ENCODE measurements around the gene KCNK6. TPM values are rescaled to one million over a fixed set of nuclear protein-coding genes. Genes with fewer than 3 reads are reported as not detected.
"Not testable (repeated sequence)": the region's sequence is repeated elsewhere in the genome, so short reads cannot be mapped to it uniquely, and the experiment has no call there.

The KCNK6 gene
- total RNA-seq, 3 donors from 2014 or later = 3.5 to 5.1 (median 3.6) TPM

DNA sequence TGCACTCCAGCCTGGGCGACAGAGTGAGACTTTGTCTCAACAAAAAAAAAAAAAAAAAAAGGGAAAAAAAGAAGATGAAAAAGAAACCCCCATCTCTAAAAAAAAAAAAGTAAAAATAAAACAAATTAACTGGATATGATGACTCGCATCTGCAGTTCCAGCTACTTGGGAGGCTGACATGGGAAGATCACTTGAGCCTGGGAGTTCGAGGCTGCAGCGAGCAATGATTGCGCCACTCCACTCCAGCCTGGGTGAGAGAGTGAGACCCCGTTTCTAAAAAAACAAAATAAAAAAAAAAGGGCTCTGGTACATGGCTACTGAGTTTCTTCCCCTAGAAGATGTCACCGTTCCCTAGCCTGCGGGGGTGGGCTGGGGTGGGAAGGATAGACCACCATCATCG lies 13.6 kb downstream of the KCNK6 start:
- Histone ChIP-seq H3K4me3 (no peak overlapping the region), H3K9me3 (no peaks in the 10 kb centered on the region), H3K36me3 (no peaks in the 10 kb centered on the region), H3K27me3 (no peaks in the 10 kb centered on the region), H3K27ac (no peak overlapping the region), H3K4me1 (no peaks in the 10 kb centered on the region)
- TF ChIP-seq, protein P1, sequence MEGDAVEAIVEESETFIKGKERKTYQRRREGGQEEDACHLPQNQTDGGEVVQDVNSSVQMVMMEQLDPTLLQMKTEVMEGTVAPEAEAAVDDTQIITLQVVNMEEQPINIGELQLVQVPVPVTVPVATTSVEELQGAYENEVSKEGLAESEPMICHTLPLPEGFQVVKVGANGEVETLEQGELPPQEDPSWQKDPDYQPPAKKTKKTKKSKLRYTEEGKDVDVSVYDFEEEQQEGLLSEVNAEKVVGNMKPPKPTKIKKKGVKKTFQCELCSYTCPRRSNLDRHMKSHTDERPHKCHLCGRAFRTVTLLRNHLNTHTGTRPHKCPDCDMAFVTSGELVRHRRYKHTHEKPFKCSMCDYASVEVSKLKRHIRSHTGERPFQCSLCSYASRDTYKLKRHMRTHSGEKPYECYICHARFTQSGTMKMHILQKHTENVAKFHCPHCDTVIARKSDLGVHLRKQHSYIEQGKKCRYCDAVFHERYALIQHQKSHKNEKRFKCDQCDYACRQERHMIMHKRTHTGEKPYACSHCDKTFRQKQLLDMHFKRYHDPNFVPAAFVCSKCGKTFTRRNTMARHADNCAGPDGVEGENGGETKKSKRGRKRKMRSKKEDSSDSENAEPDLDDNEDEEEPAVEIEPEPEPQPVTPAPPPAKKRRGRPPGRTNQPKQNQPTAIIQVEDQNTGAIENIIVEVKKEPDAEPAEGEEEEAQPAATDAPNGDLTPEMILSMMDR (IDR thresholded peaks at IDR 0.05) = no peak
- TF ChIP-seq POLR2AphosphoS5 (IDR thresholded peaks at IDR 0.05) (no peak), POLR2A (IDR thresholded peaks at IDR 0.05) (no peak)
- no peak for DNase-seq (ENCODE audit: low spot score in 2 of 2)
- intact Hi-C loops (cut with DNase I; ENCODE audit: low total_unique reads) = loop anchor here (10.0 kb wide), 1 partner anchor 88 kb away; no protein-coding TSS in a partner anchor

DNA sequence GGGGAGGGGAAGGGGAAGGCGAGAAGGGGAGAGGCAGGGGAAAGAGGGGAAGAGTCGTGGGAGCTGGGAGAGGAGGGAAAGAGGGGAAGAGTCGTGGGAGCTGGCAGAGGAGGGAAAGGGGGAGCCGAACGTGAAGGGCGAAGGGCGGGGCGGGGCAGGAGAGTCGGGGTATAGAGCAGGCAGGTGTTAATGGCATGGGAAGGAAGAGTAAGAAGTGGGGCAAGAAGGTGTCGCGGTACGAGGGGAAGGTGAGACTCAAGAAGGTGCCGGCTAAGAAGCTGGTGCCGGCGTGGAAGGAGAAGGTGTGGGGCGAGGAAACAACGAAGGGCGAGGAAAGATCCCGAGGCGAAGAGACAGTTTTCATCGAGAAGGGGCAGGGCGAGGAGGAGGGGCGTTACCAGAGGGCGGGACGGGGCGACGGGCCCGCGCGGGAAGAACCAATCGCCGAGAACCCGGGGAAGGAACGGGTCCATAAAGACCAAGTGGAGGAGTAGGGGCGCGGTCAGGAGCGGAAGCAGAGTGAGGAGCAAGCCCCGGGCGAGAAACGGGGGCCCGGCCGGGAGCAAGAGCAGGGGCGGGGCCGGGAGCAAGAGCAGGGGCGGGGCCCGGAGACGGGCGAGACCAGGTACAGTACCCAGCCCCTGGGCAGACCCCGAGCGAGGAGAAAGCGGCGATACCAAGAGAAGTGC lies 16.4 kb downstream of the KCNK6 start:
- no peaks in the 10 kb centered on the region for H3K36me3 ChIP-seq
- H3K9me3 ChIP-seq = no peaks in the 10 kb centered on the region
- H3K4me1 ChIP-seq = no peaks in the 10 kb centered on the region
- H3K4me3 ChIP-seq = peak overlapping the region; percentile 76 to 78 (median 76)
- intact Hi-C loops (cut with DNase I; ENCODE audit: low total_unique reads) = loop anchor here (10.0 kb wide), 1 partner anchor 91 kb away; no protein-coding TSS in a partner anchor
- H3K27ac ChIP-seq = peak overlapping the region; percentile 97 to 100
- peak; percentile 40 for TF ChIP-seq POLR2A (IDR thresholded peaks at IDR 0.05)
- TF ChIP-seq, protein P1 (IDR thresholded peaks at IDR 0.05) = no peak
- TF ChIP-seq POLR2AphosphoS5 (IDR thresholded peaks at IDR 0.05) = peak in 2 of 3 donors; percentile 18 to 75
- peak; percentile 94 to 95 for DNase-seq (ENCODE audit: low spot score in 2 of 2)
- H3K27me3 ChIP-seq = no peaks in the 10 kb centered on the region

DNA sequence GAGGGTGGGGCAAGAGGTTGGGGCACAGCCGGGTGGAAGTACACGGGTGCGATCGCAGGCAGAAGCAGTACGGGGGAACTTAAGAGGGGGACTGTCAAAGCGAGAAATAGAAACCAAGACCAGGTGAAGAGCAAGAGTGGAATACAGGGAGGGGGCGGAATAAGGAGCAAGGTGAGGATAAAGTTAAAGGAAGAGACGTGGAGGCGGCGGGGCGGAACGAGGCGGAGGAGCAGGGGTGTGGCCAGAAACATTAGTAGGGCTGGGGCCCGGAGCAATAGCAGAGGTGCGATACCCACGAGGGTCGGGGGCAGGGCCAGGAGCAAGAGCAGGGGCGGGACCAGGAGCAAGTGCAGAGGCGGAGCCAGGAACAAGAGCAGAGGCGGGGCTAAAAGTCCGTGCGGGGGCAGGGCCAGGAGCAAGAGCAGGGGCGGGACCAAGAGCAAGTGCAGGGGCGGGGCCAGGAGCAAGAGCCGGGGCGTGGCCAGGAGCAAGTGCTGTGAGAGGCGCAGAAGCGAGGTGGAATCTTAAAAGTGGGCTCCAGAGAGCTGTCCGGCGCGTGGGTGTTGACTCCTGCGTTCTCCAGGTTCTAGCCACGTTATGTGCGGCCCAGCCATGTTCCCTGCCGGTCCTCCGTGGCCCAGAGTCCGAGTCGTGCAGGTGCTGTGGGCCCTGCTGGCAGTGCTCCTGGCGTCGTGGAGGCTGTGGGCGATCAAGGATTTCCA lies 17.2 kb downstream of the KCNK6 start:
- H3K27me3 ChIP-seq = no peaks in the 10 kb centered on the region
- no peaks in the 10 kb centered on the region for H3K36me3 ChIP-seq
- peak overlapping the region; percentile 76 to 78 (median 76) for H3K4me3 ChIP-seq
- peak; percentile 95 to 97 for DNase-seq (ENCODE audit: low spot score in 2 of 2)
- TF ChIP-seq POLR2A (IDR thresholded peaks at IDR 0.05) (no peak), POLR2AphosphoS5 (IDR thresholded peaks at IDR 0.05) (no peak)
- TF ChIP-seq, protein P1 (IDR thresholded peaks at IDR 0.05) = no peak
- intact Hi-C loops (cut with DNase I; ENCODE audit: low total_unique reads) = loop anchor here (10.0 kb wide), 1 partner anchor 92 kb away; no protein-coding TSS in a partner anchor
- no peaks in the 10 kb centered on the region for H3K4me1 ChIP-seq
- no peaks in the 10 kb centered on the region for H3K9me3 ChIP-seq
- H3K27ac ChIP-seq = peak overlapping the region; percentile 97 to 100

DNA sequence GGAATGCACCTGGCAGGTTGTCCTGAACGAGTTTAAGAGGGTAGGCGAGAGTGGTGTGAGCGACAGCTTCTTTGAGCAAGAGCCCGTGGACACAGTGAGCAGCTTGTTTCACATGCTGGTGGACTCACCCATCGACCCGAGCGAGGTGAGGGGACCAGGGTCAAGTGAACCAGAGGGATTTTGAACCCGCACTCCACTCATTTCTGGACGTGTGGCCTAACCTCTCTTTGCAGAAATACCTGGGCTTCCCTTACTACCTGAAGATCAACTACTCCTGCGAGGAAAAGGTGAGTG lies 17.7 kb downstream of the KCNK6 start:
- Histone ChIP-seq H3K4me3 (peak overlapping the region; percentile 76 to 78 (median 76)), H3K27ac (peak overlapping the region; percentile 97 to 100)

DNA sequence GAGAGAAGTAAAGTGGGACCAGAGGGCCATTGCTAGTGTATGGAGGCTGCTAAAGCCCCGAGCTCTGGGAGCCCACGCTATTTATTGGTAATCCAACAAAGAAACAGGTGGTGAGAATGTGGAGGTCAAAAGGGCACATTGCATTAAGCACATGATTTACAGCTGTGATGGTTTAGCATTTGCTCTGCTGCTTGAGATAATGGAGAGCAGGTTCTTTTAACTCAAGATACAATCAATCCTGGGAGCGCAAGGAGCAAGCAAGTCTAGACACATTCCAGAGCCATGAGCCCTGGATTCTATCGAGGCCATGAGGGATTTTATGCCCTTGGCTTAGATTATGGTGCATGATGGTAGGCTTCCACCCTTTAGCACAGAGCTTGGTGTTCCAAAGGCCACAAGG lies 19.4 kb downstream of the KCNK6 start:
- H3K9me3 ChIP-seq; H3K27me3 ChIP-seq; DNase-seq (ENCODE audit: low spot score in 2 of 2); H3K27ac ChIP-seq; H3K4me3 ChIP-seq; H3K36me3 ChIP-seq; H3K4me1 ChIP-seq: not testable (repeated sequence)
- intact Hi-C loops (cut with DNase I; ENCODE audit: low total_unique reads) = loop anchor here (10.0 kb wide), 1 partner anchor 94 kb away; no protein-coding TSS in a partner anchor

More for the DNA sequence above, 17.7 kb downstream of the KCNK6 start:
- no peaks in the 10 kb centered on the region for H3K9me3 ChIP-seq
- H3K36me3 ChIP-seq = no peaks in the 10 kb centered on the region
- TF ChIP-seq, protein P1 (IDR thresholded peaks at IDR 0.05) = no peak
- TF ChIP-seq POLR2A (IDR thresholded peaks at IDR 0.05) = no peak
- TF ChIP-seq POLR2AphosphoS5 (IDR thresholded peaks at IDR 0.05) = no peak
- no peaks in the 10 kb centered on the region for H3K27me3 ChIP-seq
- no peaks in the 10 kb centered on the region for H3K4me1 ChIP-seq
- no peak for DNase-seq (ENCODE audit: low spot score in 2 of 2)
- intact Hi-C loops (cut with DNase I; ENCODE audit: low total_unique reads) = loop anchor here (10.0 kb wide), 1 partner anchor 93 kb away; no protein-coding TSS in a partner anchor

Measured in breast epithelium (tissue), 4 donors.